HG03432 (cell line): ENCODE data around the gene DOCK4.

Source experiments
- ATAC-seq: cut with Tn5 transposase; IDR thresholded peaks from one replicate; pipeline ENCODE4 v1.9.1; 2021; ENCODE audit warnings: mild to moderate bottlenecking, moderate library complexity; ENCODE audit not compliant: unreplicated experiment

DOCK4 gene

GRCh38 chr7:111705807-111706206 is 500.4 kb downstream of the DOCK4 start:
- no peak for ATAC-seq

GRCh38 chr7:111697771-111698170 is 508.4 kb downstream of the DOCK4 start:
- no peak for ATAC-seq

DNA sequence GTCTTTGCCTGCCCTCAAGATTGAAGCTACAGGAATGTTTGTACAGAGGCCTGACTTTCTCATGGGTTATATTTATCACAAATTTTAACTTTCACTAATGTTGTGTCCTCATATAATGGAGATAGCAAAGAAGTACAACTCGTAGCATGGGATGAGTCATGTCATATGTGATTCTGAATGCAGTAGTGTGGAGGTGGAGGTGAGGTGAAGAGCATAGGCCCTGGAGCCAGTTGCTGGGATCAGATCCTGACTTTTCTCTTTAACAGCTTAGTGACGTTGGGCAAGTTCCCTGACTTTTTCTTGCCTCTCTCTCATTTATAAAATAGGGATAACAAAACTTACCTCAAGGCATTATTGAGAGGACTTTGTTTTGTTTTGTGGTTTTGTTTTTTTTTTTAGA is 511.8 kb downstream of the DOCK4 start:
- no peak for ATAC-seq

DNA sequence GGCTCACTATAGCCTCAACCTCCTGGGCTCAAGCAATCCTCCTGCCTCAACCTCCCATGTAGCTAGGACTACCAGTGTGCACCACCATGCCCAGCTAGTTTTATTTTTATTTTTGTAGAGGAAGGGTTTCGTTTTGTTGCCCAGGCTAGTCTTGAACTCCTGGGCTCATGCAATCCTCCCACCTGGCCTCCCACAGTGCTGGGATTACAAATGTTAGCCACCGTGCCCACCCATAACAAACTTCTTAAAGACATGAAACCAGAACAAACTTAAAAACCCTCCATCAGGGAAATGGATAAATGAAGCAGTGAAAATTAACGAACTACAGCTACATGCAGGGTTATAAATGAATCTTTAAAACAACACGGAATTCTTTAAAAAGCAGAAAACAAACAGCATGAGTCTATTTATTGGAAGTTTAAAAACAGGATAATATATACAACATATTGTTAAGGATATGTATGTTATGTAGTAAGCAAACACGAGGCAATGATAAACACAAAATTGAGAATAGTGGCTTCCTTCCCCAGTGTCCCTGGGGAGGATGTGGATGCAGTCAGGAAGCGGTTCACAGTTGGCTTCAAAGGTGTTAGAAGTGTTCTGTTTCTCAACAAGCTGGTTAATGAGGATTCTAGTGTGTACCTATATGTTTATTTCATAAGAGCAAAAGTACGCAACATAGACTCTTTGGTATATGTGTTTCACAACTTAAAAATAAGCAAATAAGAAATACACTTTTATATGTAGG is 515.7 kb downstream of the DOCK4 start:
- ATAC-seq = no peak

- ATAC-seq = no peak
Measured at GRCh38 chr7:111685349-111685748, 520.9 kb downstream of the DOCK4 start.

DNA sequence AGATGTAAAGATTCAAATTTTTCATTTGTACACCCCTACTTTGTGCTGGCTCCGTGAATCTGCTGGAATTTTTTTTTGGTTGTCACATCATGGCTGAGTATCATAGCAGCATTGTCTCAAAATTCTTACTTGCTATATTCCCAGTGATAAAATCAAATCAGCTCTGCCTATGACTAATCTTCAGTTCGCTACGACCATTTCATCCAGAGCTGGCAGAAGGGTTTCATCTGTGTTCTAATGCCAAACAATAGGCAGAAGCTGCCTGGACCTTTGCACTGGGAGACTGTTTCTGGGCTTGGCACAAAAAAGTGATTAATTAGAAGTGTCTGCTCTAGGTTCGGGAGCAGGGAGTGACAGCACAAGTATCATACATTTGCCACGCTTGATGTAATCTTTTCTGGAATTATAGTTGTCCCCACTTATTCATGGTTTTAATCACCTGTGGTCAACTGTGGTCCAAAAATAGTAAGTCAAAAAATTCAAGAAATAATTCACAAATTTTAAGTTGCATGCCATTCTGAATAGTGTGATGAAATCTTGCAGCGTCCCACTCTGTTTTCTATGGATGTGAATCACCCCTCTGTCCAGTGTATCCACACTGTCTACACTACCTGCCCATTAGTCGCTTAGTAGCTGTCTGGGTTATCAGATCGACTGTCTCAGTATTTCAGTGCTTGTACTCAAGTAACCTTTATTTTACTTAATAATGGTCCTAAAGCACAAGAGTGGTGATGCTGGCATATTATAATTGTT is 523.4 kb downstream of the DOCK4 start:
- no peak for ATAC-seq

DNA sequence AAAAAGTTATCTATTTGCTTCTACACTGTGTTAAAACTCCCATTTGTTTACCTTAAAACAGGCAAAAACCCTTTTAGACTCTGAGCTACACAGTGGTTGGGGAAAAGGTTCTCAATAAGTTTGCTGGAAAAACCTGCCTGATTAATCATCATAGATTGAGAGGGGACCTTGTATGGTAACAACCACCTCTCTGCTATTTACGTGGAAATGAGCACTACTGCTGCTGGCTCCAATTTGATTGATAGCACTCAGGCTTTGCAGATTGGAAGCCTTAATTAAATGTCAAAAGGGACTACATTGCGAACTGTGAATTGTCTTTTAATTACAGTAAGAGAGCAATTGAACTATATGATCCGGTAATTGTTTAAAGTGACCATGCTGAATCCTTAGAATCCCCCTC is 525.0 kb downstream of the DOCK4 start:
- no peak for ATAC-seq

GRCh38 chr7:111678986-111679385 is 527.2 kb downstream of the DOCK4 start:
- no peak for ATAC-seq

- no peak for ATAC-seq
Measured at GRCh38 chr7:111678281-111678680, 527.9 kb downstream of the DOCK4 start.

GRCh38 chr7:111677848-111678247 is 528.4 kb downstream of the DOCK4 start:
- ATAC-seq = no peak

GRCh38 chr7:111676811-111677210 is 529.4 kb downstream of the DOCK4 start:
- ATAC-seq = no peak
